Measurements from ENCODE around the gene MDFIC2.
"Not testable (repeated sequence)": the region's sequence is repeated elsewhere in the genome, so short reads cannot be mapped to it uniquely, and the experiment has no call there.

MDFIC2 gene

DNA sequence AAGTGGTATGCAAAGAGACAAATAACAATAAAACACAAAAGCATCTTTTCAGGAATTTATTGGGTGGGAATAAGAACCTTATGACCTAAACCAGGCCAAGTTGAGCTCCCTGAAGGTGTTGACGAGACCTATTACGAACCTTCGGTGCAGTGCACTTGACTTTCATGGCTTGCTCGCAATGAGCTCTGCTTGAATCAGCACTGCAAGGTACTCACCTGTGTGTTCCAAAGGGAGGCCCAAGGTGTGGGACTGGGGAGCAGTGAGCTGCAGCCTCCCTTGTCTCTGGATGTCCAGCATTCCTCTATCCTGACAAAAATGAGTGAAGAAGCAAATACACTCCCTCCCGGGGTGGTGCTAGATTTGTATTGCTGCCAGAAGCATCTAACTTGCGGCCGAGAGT, at the start of gene MDFIC2:
MDFIC2 (minus strand) TSS at position 303 of the 400 bp plus-strand sequence. CDS start 665 bp downstream, outside the sequence.
- no peak for DNase-seq

DNA sequence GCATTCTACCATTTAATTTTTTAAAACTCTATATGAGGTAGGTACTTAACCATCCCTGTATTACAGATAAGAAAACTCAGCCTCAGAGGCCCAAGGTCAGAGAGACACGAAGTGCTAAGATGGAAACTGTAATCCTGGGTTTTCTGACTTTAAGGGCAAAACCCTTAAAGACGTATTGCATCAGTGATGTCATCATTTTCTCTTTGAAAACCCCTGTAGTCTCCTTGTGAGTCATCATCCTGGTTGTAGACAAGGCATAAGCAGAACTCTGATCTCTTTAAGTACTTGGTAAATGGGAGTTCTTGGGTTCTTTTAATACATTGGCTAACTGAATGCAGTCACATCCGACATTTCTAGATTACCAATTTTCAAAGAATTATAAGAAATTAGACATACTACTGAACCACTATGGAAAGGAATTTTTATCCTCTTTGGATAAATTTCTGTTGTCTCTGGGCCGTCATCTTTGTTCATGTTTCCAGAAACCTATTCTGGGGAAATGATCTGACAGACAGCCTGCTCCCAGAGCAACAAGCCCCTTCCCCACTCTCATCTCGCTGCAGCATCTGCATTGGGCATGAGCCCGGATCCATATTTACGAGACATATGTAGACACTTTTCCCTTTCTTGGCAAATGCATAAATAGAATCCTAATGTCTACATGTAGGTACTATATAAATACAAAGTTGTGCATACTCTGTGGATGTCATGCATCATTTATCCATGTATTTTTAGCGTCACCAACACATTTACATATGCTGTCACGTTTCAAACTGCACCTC, 48.7 kb upstream of the MDFIC2 start:
- DNase-seq = no peak

DNA sequence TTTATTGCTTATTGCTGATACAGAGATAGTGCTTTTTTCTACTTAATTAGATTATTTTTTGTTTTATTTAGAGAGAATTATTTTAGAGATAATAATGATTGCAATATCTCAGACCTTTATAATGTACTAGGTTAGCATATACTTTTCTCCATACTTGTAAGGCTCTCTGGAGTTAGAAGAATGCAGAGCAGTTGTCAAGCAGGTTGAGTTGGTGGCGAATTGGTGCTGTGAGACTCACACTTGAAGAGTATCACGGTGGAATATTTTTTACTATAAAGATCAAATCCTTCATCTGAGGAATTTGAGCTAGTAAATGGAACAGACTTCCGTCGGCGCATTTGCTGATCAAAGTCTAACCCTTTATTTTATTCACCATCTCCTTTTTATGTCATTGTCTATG, 47.3 kb upstream of the MDFIC2 start:
- DNase-seq = no peak

DNA sequence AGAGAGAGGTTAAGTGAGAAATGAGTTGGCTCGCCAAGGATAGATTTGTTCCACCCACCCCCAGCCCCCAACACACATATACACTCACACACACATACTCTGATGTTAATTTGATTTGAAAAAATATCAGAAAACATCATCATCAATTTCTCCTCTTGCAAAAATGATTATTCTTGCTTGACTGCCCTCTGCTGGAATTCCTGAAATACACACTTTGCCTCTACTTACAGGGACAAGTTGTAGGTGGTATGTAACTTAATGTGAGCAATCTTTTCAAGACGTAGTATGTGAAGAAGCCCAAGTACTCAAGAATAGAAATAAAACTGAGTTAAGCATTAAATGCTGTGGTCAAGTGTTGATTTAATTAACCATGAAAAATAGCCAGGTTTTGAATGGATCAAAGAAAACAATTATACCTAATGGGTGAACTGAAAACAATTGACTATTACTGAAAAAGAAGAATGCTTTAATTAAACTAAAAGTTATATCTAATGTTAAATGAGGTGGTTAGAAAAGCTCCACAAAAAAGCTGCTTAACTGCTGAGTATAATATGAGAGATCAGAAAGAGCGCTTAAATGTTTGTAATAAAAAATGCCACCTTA, 46.6 kb upstream of the MDFIC2 start:
- DNase-seq = peak; percentile 52

DNA sequence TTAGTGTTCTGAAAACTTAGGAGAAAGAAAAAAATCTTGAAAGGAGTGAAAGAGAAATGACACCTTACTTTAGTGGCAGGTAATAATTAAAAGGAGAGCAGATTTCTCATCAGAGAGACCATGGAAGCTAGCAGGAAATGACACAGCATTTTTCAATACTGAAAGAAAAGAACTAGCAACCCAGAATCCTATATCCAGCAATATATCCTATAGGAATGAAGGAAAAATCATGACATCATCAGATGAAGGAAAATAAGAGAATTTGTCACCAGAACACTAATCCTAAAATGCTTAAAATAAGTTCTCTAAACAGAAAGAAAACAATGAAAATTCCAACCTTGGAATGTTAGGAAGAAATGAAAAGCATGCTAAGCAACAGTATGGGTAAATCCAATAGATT, 39.8 kb upstream of the MDFIC2 start:
- no peak for DNase-seq

DNA sequence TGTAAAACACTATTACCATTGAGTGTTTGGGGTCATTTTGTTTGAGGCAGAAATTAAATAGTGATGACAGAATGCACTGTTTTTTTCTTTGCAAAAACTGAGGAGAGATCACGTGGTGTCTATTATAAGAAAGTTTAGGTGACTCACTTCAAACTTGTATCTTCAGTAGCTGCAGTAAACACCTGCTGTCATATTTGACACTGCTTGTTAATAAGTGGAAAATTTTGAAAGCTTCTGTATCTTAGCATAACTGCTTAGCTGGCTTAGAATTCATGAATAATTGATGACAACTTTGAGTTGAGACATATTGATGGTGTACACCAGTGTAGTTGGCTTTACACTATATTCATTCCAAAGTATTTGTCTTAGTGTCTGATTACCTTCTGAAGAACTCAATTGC, 29.7 kb upstream of the MDFIC2 start:
- no peak for DNase-seq

DNA sequence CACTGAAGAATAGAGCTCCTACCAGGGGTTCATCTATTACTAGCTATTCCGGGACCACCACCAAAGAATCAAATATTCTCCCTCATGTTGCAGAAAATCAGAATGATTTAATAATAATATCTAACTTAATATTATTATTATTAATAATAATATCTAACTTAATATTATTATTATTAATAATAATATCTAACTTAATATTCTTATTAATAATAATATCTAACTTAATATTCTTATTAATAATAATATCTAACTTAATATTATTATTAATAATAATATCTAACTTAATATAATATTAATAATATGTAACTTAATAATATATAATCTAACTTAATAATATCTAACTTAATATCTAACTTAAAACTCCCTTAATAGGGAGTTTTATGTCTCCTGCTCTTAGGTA, 24.4 kb upstream of the MDFIC2 start:
- not testable (repeated sequence) for DNase-seq

DNA sequence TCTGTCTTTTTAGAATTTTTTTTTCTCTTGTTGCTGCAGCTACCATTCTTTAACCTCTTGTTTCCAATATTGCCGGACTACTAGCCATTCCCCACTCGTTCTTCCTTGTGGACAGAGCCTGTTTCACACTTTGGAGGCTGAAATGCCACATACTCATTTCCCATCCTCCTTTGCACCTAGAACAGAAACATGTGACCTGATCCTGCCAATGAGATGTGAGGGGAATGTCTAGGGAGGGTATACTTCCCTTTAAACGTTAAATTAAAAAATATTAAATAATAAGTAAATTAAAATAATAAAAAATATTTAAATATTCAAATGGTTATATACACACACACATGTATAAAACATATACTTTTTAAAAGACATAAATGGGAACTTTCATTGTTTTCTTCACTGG, 20.6 kb upstream of the MDFIC2 start:
- DNase-seq = no peak

DNA sequence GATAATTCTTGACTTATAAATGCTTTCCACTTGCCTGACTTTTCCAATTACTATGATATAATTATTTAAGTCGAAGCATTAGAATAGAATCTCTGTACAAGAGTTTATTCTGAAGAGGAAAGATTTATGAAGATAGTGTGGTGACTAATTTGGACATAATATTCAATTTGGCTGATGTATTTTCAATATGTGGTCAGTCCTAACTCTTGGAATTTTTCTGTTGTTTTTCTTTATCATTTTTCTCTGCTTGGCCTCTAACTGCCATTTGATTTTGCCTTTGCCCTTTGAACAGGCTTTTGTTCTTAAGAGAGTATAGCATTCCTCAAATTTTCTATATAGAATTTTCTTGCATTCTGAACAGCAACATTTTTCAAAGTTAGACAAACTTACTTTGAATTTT, 2.6 kb upstream of the MDFIC2 start:
- no peak for DNase-seq

DNA sequence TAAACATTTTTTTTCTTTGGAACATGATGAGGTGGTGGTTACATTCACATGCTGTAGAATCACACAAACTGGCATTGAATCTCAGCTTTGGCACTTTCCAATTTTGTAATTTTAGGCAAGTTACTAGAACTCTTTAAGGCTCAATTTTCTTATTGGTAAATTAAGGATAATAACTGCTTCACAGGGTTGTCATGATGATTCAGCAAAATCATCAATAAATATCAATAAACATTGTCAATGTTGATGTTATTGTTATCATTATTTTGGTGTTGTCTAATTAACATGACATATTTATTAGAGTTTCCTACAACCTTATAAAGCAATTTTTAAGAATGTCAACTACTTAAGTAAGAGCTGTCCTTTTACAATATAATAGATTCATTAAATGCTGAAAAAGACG, 1.6 kb downstream of the MDFIC2 start:
- DNase-seq = no peak

DNA sequence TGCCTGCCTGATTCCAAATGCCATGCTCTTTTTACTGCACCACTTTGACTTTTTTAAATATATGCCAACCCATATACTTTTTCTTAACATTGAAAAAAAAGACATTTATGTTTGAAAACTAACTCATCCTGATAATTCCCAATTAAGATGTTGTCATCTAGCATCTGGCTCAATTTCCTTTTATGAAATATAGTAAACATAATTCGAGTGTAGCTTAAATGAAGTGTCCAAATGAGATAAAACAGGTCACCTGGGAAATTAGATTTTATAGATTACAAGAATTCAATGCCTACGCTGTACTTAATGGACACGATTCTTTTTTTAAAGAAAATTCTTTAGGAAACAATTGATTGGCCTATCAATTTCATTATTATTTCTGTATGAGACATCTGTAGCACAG, 2.8 kb downstream of the MDFIC2 start:
- no peak for DNase-seq

DNA sequence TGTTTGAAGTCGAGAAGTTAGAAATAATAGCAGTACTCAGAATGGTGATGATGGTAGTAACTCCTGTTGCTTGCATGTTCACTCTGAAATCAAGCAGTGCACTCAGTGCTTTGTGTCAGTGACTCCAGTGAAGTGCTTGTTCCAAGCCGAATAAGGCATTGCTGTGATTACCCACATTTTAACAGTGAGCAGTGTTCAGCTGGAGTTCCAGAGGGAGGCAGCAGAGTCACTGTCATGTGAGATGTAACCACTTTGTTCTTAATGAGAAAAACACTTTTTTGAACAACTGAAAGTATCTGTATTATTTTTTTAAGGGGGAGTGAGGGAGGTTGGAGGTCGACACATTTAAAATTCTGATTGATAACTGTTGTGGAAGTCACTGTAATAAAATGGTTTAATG, 3.7 kb downstream of the MDFIC2 start:
- DNase-seq = peak; percentile 2

DNA sequence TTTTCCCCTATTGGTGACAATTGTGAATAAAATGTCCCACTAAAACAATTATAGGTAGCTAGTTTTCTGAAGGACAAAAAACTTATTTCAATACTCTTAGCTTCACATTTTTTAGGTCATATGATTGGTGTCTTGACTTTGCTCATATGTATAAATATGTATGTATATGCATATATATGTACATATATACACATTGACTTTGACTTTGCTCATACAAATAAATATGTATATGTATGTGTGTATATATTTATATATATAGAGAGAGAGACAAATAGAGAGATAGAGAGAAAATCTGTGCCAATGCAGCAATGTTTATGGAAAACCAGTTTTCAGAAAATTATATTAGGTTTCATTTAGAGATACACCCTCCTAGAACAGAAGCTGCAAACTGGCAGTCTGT, 5.7 kb downstream of the MDFIC2 start:
- no peak for DNase-seq

DNA sequence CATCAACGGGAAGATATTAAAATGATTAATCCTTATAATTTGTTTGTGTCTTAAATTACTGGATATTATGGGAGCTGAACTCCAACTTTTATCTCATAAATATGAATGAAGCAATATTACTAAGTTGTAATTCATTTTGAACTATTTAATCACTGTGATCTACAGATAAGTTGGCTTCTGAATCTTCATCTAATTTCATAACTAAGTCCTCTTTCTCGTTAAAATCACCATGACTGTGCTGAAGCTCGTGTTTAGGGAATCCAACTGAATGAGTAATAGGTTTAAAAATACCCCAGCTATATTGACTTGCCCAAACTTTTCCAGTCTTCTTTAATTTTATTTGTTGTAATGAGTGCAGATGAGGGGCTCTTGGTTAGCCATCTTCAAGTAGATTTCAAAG, 14.1 kb downstream of the MDFIC2 start:
- no peak for DNase-seq

DNA sequence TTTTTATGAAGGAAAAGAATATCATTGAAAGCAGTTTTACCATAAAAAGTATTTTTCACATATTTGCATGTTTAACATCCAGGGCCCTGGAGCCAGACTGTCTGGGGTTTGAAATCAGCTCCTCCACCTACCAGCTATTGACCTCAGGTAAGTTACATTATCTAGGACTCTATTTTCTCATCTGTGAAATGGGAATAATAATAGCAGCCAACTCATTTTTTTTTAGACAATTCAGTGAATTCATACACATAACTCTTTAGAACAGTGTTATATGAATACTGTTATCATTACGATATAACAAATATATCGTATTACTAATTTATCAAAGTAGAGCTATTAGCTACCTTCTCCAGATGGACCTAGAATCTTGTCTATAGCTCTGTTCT, 21.3 kb downstream of the MDFIC2 start:
- no peak for DNase-seq

DNA sequence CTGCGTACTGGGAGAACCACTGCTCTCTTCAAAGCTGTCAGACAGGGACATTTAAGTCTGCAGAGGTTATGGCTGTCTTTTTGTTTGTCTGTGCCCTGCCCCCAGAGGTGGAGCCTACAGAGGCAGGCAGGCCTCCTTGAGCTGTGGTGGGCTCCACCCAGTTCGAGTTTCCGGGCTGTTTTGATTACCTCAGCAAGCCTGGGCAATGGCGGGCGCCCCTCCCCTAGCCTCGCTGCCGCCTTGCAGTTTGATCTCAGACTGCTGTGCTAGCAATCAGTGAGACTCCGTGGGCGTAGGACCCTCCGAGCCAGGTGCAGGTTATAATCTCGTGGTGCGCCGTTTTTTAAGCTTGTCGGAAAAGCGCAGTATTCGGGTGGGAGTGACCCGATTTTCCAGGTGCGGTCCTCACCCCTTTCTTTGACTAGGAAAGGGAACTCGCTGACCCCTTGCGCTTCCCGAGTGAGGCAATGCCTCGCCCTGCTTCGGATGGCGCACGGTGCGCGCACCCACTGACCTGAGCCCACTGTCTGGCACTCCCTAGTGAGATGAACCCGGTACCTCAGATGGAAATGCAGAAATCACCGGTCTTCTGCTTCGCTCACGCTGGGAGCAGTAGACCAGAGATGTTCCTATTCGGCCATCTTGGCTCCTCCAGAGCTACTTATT, 21.9 kb downstream of the MDFIC2 start:
- DNase-seq = not testable (repeated sequence)

DNA sequence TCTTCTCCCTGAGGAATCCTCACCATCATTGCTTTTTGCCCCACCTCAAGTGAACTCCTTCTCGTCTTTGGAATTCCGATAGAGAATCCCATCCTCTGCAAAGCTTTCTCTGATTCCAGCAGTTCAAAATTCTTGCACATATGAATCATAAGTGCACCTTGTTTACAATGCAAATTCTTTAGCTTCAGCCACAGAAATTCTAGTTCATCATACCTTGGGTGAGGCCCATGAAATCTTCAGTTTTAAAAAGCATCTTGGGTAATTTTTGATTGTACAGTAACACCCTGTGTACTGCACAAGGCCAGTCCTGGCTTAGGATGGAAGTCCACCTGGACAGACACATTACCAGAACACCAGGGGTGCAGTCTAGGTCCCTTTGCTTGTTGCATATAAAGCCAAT, 30.8 kb downstream of the MDFIC2 start:
- no peak for DNase-seq

DNA sequence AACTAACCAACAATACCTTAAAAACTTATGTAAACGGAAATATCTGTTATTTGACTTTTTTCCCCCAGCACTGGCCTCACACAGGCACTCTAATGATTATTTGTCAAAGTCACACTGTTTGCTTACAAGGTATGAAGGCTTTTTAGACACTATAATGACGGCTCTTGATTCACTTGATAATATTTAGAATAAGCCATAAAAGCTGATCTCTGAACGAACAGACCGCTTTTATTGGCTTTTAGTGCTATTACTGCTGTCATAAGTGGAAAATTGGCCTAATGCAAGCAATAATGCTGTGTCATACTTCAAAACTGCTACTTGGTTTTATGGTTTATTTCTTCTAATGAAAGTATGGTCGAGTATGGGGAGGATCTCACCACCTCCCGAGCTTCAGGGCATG, 35.1 kb downstream of the MDFIC2 start:
- DNase-seq = no peak

DNA sequence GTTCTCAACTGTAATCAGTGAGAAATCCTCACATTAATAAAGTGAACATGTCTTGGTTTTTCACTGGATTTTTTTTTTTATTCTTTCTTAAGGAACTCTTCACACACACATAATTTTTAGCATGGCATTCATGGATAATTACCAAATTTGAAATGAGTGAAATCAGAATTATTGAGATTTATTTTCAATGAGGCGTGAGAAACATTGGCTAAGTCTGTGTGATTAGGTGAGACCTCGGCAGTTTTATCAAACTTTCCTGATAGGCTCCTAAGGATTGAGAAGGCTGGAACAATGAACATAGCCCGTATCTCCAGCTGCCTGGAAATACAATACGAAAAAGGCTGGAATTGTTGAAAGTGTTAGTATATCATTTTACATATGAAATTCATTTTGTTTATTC, 35.5 kb downstream of the MDFIC2 start:
- DNase-seq = no peak

DNA sequence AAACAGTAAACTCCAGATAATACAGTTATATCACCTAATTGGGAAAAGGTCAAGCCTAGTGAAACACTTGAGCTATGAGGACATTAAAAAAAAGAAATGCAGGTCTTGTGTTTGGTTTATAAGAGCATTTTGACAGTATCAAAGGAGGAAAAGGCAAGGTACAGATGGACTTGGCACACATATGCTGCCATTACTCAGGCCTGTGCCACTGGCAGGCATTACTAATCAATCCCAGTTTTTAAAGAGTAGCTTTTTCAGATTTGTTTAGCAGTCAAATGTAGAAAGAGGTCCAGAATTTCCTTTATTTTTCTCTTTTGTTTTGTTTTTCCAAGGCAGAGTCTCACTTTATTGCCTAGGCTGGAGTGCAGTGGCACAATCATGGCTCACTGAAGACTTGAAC, 38.9 kb downstream of the MDFIC2 start:
- no peak for DNase-seq

DNA sequence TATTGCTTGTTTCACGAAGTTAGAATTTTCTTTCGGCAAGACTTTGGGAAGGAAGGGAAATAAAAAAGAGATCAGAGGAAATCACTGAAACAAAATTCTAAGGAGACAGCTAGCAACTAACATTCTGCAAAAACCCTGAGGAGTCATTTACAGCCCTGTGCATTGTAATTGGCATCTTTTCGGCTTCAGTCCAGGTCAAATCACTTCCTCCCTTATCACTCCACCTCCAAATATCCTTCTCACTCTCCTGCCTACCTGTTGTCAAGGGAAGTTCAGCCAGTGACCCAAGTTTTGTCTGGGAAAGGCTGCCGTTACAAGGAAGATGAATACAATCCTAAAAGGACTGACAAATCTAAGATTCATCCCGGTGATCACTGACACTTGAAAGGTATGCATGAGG, 39.6 kb downstream of the MDFIC2 start:
- DNase-seq = no peak

DNA sequence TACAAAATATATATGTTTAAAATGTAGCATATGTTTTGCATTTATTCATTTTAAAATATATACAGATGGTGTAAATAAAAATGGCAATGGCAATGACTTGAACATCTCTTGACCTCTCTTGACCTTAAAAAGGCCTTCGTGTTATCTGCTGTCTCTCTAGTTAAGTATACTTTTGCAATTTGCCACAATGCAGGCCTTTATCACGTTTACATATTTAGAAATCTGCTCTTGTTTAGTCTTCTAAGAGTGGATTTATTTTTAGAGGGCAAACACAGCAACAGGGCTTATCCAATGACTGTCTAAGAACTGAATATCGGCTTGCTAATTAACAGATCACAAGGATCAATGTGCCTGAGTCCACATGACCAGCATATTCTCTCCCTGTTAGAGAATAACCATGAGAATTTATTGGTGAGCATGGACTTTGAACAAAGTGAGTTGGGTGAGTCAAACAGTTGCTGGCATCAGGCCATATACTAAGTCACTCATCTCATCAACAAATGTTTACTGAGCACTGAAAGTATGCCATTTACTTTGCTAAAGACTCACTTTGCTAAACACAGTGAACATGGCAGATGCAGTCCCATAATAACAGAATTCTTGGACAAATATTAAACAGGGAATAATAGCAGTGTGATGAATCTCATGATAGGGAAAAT, 48.2 kb downstream of the MDFIC2 start:
- DNase-seq = no peak

DNA sequence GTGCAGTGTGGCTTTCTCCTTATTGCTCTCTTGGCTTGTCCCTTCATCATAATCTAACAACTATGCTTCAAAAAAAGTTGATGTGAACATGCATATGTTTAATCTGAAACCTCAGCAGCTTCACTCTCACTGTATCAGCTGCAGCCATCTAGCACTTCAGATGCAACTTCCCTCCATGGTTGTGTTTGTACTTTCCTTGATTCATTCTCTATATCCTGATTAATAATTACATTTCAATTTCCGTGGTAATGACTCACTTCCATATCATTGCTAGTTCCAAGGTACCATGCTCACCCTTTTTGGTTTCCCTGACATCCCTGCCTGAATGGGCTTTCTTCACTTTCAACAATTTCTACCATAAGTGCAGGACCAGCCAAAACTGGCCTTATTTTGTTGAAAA, 51.2 kb downstream of the MDFIC2 start:
- no peak for DNase-seq

DNA sequence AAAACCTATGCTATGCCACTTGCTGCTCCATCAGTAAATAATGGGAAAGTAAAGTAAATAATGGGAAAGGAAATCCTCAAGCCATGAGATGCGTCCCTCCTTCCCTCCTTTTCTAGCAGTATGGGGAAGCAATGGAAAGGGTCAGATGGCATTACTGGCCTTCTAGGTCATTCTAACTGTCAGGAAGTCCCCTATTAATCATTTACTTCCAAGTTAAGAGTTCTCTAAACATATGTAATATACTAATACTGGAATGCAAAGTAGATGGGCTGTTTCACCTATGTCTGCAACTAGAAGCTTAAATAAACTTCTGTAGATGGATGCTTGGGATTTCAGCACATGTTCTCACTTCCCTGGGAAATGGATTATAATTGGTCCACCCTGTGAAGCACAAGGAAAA, 55.9 kb downstream of the MDFIC2 start:
- no peak for DNase-seq

Measured in hematopoietic multipotent progenitor cell treated with erythropoietin and hydrocortisone succinate and interleukin-3 and kit ligand, for 4 days (in vitro differentiated cells).